WI38 (cell line): ENCODE data around the gene TTC23L.
"Not testable (repeated sequence)": the region's sequence is repeated elsewhere in the genome, so short reads cannot be mapped to it uniquely, and the experiment has no call there.

Experiments
- H3K4me3 ChIP-seq: 2 replicates; pipeline ENCODE4 v1.5.1; 2011; ENCODE audit warnings: low read depth, mild to moderate bottlenecking, control low read depth, low read length
- TF ChIP-seq, protein P1 (sequence below): IDR thresholded peaks from 2 replicates; pipeline ENCODE4 v1.5.1; 2012; ENCODE audit warnings: low read depth, mild to moderate bottlenecking, control low read depth, low read length

TTC23L gene

GRCh38 chr5:34916518-34916917 is 77.6 kb downstream of the TTC23L start:
- TF ChIP-seq, protein P1, sequence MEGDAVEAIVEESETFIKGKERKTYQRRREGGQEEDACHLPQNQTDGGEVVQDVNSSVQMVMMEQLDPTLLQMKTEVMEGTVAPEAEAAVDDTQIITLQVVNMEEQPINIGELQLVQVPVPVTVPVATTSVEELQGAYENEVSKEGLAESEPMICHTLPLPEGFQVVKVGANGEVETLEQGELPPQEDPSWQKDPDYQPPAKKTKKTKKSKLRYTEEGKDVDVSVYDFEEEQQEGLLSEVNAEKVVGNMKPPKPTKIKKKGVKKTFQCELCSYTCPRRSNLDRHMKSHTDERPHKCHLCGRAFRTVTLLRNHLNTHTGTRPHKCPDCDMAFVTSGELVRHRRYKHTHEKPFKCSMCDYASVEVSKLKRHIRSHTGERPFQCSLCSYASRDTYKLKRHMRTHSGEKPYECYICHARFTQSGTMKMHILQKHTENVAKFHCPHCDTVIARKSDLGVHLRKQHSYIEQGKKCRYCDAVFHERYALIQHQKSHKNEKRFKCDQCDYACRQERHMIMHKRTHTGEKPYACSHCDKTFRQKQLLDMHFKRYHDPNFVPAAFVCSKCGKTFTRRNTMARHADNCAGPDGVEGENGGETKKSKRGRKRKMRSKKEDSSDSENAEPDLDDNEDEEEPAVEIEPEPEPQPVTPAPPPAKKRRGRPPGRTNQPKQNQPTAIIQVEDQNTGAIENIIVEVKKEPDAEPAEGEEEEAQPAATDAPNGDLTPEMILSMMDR: no peak
- peak overlapping the region; percentile 98 for H3K4me3 ChIP-seq

GRCh38 chr5:34918025-34918424 is 79.1 kb downstream of the TTC23L start:
- H3K4me3 ChIP-seq: no peak overlapping the region
- TF ChIP-seq, protein P1: no peak

- TF ChIP-seq, protein P1: no peak
- no peak overlapping the region for H3K4me3 ChIP-seq
Observed at GRCh38 chr5:34919077-34919476, 80.1 kb downstream of the TTC23L start.

DNA sequence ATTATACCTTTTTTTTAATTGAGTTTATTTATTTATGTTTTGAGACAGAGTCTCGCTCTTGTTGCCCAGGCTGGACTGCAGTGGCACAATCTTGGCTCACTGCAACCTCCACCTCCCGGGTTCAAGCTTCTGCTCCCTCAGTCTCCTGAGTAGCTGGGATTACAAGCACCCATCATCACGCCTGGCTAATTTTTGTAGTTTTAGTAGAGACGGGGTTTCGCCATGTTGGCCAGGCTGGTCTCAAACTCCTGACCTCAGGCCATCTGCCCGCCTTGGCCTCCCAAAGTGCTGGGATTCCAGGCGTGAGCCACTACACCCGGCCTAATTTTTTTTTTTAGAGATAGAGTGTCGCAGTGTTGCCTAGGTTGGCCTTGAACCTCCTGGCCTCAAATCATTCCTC is 84.3 kb downstream of the TTC23L start:
- not testable (repeated sequence) for H3K4me3 ChIP-seq

- H3K4me3 ChIP-seq: no peak overlapping the region
- TF ChIP-seq, protein P1: no peak
Observed at GRCh38 chr5:34923694-34924461, 84.9 kb downstream of the TTC23L start.

DNA sequence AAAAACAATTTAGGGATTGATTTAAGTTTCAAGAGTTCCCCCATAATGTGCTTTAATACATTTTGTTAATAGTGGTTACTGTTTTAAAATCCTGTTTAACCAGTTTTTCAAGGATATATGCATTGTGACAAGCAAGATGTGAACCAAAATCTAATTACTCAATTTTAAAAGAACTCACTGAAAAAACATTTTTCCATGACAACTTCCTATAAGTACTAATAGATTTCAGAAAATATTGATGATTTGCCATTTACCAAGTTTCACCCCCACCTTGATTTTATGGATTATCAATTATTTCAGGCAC is 85.5 kb downstream of the TTC23L start:
- no peak overlapping the region for H3K4me3 ChIP-seq
- TF ChIP-seq, protein P1: no peak

GRCh38 chr5:34926318-34926888 is 87.4 kb downstream of the TTC23L start:
- H3K4me3 ChIP-seq: no peak overlapping the region
- TF ChIP-seq, protein P1: no peak

GRCh38 chr5:34927785-34928184 is 88.8 kb downstream of the TTC23L start:
- TF ChIP-seq, protein P1: no peak
- no peak overlapping the region for H3K4me3 ChIP-seq
